Adipose tissue (tissue), 3 donors: ENCODE data around the gene FOXN3. TPM values are rescaled to one million over a fixed set of nuclear protein-coding genes. Genes with fewer than 3 reads are reported as not detected.

Source experiments
- H3K27ac ChIP-seq: one replicate; pipeline ENCODE4 v1.5.1; 2013; ENCODE audit warnings: low read depth, low read length
- WGBS, 3 donors: extraction: QIAGEN DNeasy Blood & Tissue Kit; methylation state at CpG; one replicate each; pipeline ENCODE4 v1.1.7; 2013; 5-methylcytosine and 5-hydroxymethylcytosine counted together
- polyA plus RNA-seq, 3 donors: library from polyadenylated mRNA; stranded (reverse); fragments of 200-250 nt; gene quantifications; one replicate each; pipeline ENCODE4 v1.2.3, GENCODE V29; 2013
- donor health status: healthy with polysubstance abuse.
- donor health status: Bipolar disorder and iron deficiency.
- donor health status: healthy.

The FOXN3 gene
- polyA plus RNA-seq, 3 donors = 9.6 to 50.8 (median 50.2) TPM

DNA sequence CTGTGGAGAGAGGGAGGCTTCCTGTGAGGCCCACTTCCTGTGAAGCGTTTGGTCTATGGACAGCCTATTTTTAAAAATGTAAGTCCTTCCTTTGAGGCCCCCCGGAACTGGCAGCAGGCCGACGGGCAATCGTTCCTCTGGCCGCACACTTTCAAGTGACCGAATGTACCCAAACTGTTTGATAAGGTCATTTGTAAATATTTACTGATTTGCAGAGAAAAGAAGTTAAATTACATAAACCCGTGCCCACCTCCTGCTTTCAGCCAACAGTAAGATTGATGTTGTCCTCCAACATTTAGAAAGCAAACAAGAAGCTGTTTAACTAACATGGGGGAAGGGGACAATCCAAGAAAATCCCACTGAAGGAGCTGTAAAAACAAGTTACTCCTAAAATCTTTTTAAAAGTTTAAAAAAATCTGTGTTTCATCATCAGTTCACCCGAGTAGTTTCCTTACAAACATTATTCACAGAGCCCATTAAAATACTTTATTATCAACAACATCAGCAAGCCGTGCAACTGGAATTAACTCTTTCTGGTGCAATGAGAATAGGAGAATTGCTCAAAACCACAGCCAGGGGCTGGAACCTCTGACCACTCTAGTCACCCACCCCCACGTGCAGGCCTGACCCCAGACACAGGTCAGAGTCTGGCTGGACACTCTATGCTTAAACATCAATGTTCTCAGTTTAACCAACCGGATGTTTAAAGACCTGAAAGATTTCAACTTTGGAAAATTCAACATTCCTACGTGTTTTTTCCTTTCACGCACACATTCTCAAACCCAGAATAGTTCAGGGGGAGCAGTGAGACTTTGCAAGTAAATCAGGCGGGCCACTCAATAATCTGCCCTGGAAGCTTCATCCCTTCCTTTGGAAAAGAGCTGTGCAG, 65.3 kb downstream of the FOXN3 start:
- WGBS, 3 donors = 13 to 21% (median 20%) methylated on average over 15 of the region's 15 CpGs
- H3K27ac ChIP-seq = no peak overlapping the region

GRCh38 chr14:89351221-89351515, 65.9 kb downstream of the FOXN3 start:
- H3K27ac ChIP-seq = no peak overlapping the region
- 7 to 10% (median 7%) methylated on average over 3 of the region's 3 CpGs for WGBS, 3 donors

DNA sequence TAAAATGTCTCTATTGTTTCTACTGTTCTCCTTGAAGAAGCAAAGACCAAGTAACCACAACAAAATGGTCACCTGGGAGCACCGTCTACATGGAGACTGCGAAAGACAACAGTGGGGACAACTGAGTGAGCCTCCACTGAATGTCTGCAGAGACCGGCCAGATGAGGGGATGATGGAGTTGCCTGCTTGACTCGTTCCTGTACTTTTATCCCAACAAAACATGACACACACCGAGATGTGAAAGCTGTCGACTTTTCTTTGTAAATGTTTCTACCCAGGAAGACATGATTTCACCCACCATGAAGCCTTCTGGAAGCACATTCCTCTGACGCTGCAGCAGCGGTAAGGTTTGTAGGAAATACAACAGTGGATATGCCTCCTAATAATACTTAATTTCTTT, 66.9 kb downstream of the FOXN3 start:
- H3K27ac ChIP-seq = no peak overlapping the region
- 94 to 96% (median 96%) methylated on average over 8 of the region's 8 CpGs for WGBS, 3 donors

GRCh38 chr14:89349171-89350008, 67.6 kb downstream of the FOXN3 start:
- WGBS, 3 donors = 85 to 90% (median 88%) methylated on average over 8 of the region's 8 CpGs
- H3K27ac ChIP-seq = no peak overlapping the region

DNA sequence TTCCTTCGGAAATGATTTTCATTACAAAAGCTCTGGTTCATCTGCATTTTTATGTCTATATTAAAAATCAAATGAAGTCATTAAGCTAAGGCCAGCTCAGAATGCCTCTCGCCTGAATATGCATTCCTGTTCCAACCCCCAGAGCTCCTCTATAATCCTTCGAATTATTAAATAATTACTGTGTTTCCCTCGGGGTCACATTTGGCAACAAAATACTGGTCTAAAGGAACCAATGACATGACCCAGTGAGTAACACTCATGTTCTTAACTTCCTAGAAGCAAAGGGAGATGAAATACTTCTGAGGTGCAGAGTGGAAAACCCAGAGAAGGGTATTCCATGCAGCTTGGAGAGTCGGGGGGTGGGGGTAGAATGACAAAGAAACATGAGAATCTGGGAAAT, 68.3 kb downstream of the FOXN3 start:
- WGBS, 3 donors = 58 to 78% (median 74%) methylated on average over 5 of the region's 5 CpGs
- H3K27ac ChIP-seq = no peak overlapping the region

DNA sequence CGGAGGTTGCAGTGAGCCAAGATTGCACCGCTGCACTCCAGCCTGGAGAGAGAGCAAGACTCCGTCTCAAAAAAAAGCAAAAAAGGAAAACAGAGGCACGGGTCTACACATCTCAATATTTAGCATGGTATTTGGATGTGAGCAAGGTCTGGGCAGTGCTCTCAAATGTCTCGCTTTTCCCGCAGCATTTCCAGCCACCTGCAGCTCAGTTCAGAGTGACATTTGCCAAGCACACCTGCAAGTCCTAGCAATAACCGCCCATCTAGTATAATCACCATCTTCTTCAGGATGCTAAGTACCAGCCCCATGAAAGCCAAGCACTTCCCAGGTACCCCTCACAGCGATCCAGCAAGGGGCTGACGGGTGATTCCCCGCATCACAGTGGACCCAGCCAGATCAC, 69.1 kb downstream of the FOXN3 start:
- 96 to 99% (median 97%) methylated on average over 10 of the region's 10 CpGs for WGBS, 3 donors
- no peak overlapping the region for H3K27ac ChIP-seq

- 93 to 94% (median 93%) methylated on average over 10 of the region's 10 CpGs for WGBS, 3 donors
Measured at GRCh38 chr14:89344920-89345254, 72.1 kb downstream of the FOXN3 start.

DNA sequence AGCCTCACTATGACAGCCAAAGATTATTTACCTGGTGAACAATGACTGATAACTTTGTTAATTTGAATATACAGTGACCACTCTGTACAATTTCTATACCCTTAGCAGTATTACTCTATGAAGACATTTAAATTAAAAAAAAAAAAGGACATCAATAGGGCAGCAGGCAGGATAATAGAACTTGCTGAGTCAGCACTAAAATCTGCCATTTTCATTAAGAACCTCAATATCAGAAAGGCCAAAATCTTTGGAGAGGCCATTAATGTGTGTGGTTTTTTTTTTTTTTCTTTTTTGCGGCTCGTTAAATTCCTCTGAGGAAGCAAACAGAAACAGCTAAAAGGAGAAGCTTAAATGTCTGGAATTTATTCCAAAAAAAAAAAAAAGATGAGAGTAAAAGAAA, 73.7 kb downstream of the FOXN3 start:
- H3K27ac ChIP-seq = no peak overlapping the region
- WGBS, 3 donors = 48 to 93% (median 56%) methylated on average over 2 of the region's 2 CpGs

More at GRCh38 chr14:89344920-89345254, 72.1 kb downstream of the FOXN3 start:
- no peak overlapping the region for H3K27ac ChIP-seq

GRCh38 chr14:89342049-89342448, 75.0 kb downstream of the FOXN3 start:
- WGBS, 3 donors = 82 to 94% (median 91%) methylated on average over 5 of the region's 5 CpGs
- H3K27ac ChIP-seq = no peak overlapping the region

- H3K27ac ChIP-seq = no peak overlapping the region
- WGBS, 3 donors = 61 to 75% (median 64%) methylated on average over 12 of the region's 12 CpGs
Measured at GRCh38 chr14:89340200-89341181, 76.5 kb downstream of the FOXN3 start.

DNA sequence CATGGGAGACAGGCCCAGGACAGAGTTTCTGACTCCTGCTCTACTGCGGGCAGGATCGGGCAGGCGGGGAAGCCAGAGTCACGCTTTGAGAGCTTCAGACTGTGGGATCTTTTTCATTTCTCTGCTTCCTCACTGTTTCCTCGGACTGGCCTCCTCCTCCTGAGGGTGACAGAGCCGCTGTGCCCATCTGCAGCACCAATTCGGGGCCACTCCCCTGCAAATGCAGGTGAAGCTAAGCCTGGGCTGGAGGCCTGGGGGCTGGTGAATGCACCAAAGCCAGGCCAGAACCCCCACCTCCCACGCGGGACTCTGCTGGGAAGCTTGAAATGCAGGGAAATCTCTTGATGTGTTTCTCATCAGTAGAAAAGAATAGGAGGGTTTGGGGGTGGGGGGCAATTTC, 77.5 kb downstream of the FOXN3 start:
- no peak overlapping the region for H3K27ac ChIP-seq
- WGBS, 3 donors = 65 to 83% (median 70%) methylated on average over 9 of the region's 9 CpGs

GRCh38 chr14:89339158-89339557, 77.9 kb downstream of the FOXN3 start:
- 75 to 91% (median 91%) methylated on average over 9 of the region's 9 CpGs for WGBS, 3 donors
- no peak overlapping the region for H3K27ac ChIP-seq

DNA sequence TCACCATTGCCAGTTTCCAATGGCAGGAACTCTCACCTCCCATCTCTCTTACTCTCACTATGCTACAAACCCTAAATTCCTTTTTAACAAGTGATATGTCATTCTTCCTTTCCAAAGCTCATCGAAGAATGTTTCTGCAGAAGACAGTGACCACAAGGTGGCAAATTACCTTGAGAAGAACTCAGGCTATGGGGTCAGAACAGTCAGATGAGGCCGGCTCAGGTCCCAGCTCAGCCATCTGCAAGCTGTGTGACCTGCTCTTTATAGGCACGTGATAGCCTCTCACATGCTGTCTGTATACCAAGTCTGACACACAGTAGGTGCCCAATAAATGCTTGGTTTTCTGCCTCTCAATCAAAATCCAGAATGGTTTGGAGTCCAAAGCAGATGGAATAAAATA, 80.7 kb downstream of the FOXN3 start:
- 84 to 90% (median 90%) methylated on average over 3 of the region's 3 CpGs for WGBS, 3 donors
- no peak overlapping the region for H3K27ac ChIP-seq

GRCh38 chr14:89332031-89332430, 85.0 kb downstream of the FOXN3 start:
- no peak overlapping the region for H3K27ac ChIP-seq
- WGBS, 3 donors = 82 to 98% (median 97%) methylated on average over 3 of the region's 3 CpGs

DNA sequence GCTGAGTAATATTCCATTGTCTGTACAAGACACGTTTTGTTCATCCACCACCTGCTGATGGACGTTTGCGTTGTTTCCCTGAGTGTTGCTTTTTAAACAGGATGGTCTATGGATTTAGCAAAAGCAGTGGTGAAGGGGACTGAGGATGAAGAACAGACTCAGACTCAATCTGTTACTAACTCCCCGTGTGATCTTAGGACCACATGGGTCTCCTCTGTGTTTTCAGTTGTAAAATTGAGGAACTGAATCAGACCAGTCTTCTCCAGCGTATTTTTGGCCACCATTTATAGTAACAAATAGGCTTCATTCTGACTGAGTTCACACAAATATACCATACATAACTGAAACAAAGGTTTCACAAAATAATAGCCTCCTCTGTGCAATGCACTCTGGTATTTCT, 85.6 kb downstream of the FOXN3 start:
- WGBS, 3 donors = 85 to 92% (median 89%) methylated on average over 5 of the region's 5 CpGs
- H3K27ac ChIP-seq = no peak overlapping the region

GRCh38 chr14:89330236-89331002, 86.6 kb downstream of the FOXN3 start:
- WGBS, 3 donors = 76 to 79% (median 77%) methylated on average over 11 of the region's 11 CpGs
- no peak overlapping the region for H3K27ac ChIP-seq

- WGBS, 3 donors = 71 to 76% (median 71%) methylated on average over 5 of the region's 5 CpGs
- H3K27ac ChIP-seq = no peak overlapping the region
Measured at GRCh38 chr14:89327771-89328212, 89.2 kb downstream of the FOXN3 start.

GRCh38 chr14:89325959-89326358, 91.1 kb downstream of the FOXN3 start:
- no peak overlapping the region for H3K27ac ChIP-seq
- WGBS, 3 donors = 72 to 96% (median 90%) methylated on average over 4 of the region's 4 CpGs
